Keratinocyte (primary cell): ENCODE measurements around the gene OTUD5.

ENCODE experiments used
- CTCF ChIP-seq, 3 experiments: IDR thresholded peaks in 1 of 3; conservative IDR thresholded peaks in 1 of 3; optimal IDR thresholded peaks in 1 of 3; 2 replicates in 2 of 3; 3 replicates in 1 of 3; pipeline versions ENCODE3 to v1.5.1; 2011; ENCODE audit warnings: low read length in 3 of 3, mild to moderate bottlenecking in 3 of 3, moderate library complexity in 2 of 3, control low read depth in 1 of 3, inconsistent platforms in 1 of 3; ENCODE audit not compliant: insufficient read depth in 2 of 3; ENCODE audit errors: extremely low read depth in 1 of 3
- EZH2 ChIP-seq: IDR thresholded peaks from one replicate; pipeline ENCODE4 v1.6.1; 2012; ENCODE audit warnings: inconsistent platforms, mild to moderate bottlenecking, low read length, moderate library complexity

- TF ChIP-seq CTCF (optimal IDR thresholded peaks at IDR 0.05 in 1 of 3, IDR thresholded peaks at IDR 0.05 in 1 of 3, conservative IDR thresholded peaks at IDR 0.05 in 1 of 3; ENCODE audit: extremely low read depth in 1 of 3, insufficient read depth in 2 of 3, low read length in 3 of 3) (no peak), EZH2 (no peak)
These were observed 44.9 kb upstream of the OTUD5 start, which contains the start of gene GRIPAP1 for GRCh38 chrX:49002091-49002935.
